Mesendoderm (in vitro differentiated cells): ENCODE measurements around the gene PARG. TPM values are rescaled to one million over a fixed set of nuclear protein-coding genes. Genes with fewer than 3 reads are reported as not detected.

Experiments
- DNase-seq: peaks from one replicate; pipeline ENCODE4 v3.0.0; 2013
- H2AK5ac ChIP-seq: 2 replicates; pipeline ENCODE4 v1.6.1; 2013; ENCODE audit warnings: low read length, inconsistent platforms
- H2BK120ac ChIP-seq: 2 replicates; pipeline ENCODE4 v1.6.1; 2013; ENCODE audit warnings: low read depth, mild to moderate bottlenecking, low read length, moderate library complexity, mixed read lengths
- H2BK15ac ChIP-seq: replicated peaks from 2 replicates; pipeline ENCODE4 v1.6.1; 2013; ENCODE audit warnings: low read depth, mild to moderate bottlenecking, moderate library complexity
- H2BK5ac ChIP-seq: 2 replicates; pipeline ENCODE4 v1.6.1; 2013; ENCODE audit warnings: low read length, inconsistent platforms
- H3K18ac ChIP-seq: 2 replicates; pipeline ENCODE4 v1.6.1; 2013; ENCODE audit warnings: mild to moderate bottlenecking, low read length, mixed read lengths
- H3K23ac ChIP-seq: one replicate; pipeline ENCODE4 v1.6.1; 2013; ENCODE audit warnings: low read length
- H3K27ac ChIP-seq: 2 replicates; pipeline ENCODE4 v1.5.1; 2013; ENCODE audit warnings: low read depth, mild to moderate bottlenecking, inconsistent platforms, low read length, moderate library complexity
- H3K27me3 ChIP-seq: 2 replicates; pipeline ENCODE4 v1.6.1; 2013; ENCODE audit warnings: low read length, control low read depth, mild to moderate bottlenecking, inconsistent platforms; ENCODE audit not compliant: insufficient read depth, poor library complexity
- H3K36me3 ChIP-seq: 2 replicates; pipeline ENCODE4 v1.6.1; 2013; ENCODE audit warnings: low read length, inconsistent platforms; ENCODE audit not compliant: control insufficient read depth, insufficient read depth
- H3K4ac ChIP-seq: one replicate; pipeline ENCODE4 v1.6.1; 2013; ENCODE audit warnings: low read depth, mild to moderate bottlenecking, low read length, moderate library complexity
- H3K4me1 ChIP-seq: 2 replicates; pipeline ENCODE4 v1.6.1; 2013; ENCODE audit warnings: low read depth, low read length, inconsistent platforms; ENCODE audit not compliant: control insufficient read depth
- H3K4me2 ChIP-seq: 2 replicates; pipeline ENCODE4 v1.6.1; 2013; ENCODE audit warnings: low read length
- H3K4me3 ChIP-seq: 2 replicates; pipeline ENCODE4 v1.5.1; 2013; ENCODE audit warnings: mild to moderate bottlenecking, low read length
- H3K56ac ChIP-seq: one replicate; pipeline ENCODE4 v1.6.1; 2013; ENCODE audit warnings: low read length
- H3K79me1 ChIP-seq: 2 replicates; pipeline ENCODE4 v1.6.1; 2013; ENCODE audit warnings: low read length, inconsistent platforms
- H3K79me2 ChIP-seq: 2 replicates; pipeline ENCODE4 v1.6.1; 2013; ENCODE audit warnings: mild to moderate bottlenecking, low read length; ENCODE audit not compliant: control insufficient read depth, insufficient read depth
- H3K9ac ChIP-seq: 2 replicates; pipeline ENCODE4 v1.6.1; 2013; ENCODE audit warnings: low read length, inconsistent platforms
- H4K5ac ChIP-seq: one replicate; pipeline ENCODE4 v1.6.1; 2013; ENCODE audit warnings: low read length
- H4K8ac ChIP-seq: one replicate; pipeline ENCODE4 v1.6.1; 2013; ENCODE audit warnings: low read depth, mild to moderate bottlenecking, control low read depth, low read length, moderate library complexity
- WGBS: extraction: QIAGEN DNeasy Blood & Tissue Kit; methylation state at CpG from one replicate; pipeline ENCODE4 v1.1.7; 2013; ENCODE audit warnings: low lambda C conversion rate, missing lambda C conversion rate; ENCODE audit not compliant: insufficient coverage; ENCODE audit errors: extremely low coverage; 5-methylcytosine and 5-hydroxymethylcytosine counted together
- small RNA-seq: library from polyadenylated mRNA; stranded (forward); fragments of <200 nt; extraction: miRNeasy Mini kit (QIAGEN cat#:217004); gene quantifications from one replicate; pipeline ENCODE3, GENCODE V24; 2013; ENCODE audit not compliant: insufficient read depth

PARG gene

GRCh38 chr10:49769692-49770091, 172.1 kb downstream of the PARG start:
- no peak overlapping the region for H3K4ac ChIP-seq
- H3K27ac ChIP-seq = no peak overlapping the region
- DNase-seq = no peak
- no peaks in the 10 kb centered on the region for H3K36me3 ChIP-seq
- H3K4me3 ChIP-seq = no peak overlapping the region
- no peak overlapping the region for H4K8ac ChIP-seq
- H3K79me1 ChIP-seq = no peaks in the 10 kb centered on the region
- H3K18ac ChIP-seq = no peak overlapping the region
- no CpG with 5 or more reads among the region's 8 CpGs for WGBS
- H2BK15ac ChIP-seq = no peak overlapping the region
- H4K5ac ChIP-seq = no peak overlapping the region
- H2AK5ac ChIP-seq = no peak overlapping the region
- H3K27me3 ChIP-seq = no peaks in the 10 kb centered on the region
- no peak overlapping the region for H2BK5ac ChIP-seq
- H3K4me2 ChIP-seq = no peak overlapping the region
- H3K9ac ChIP-seq = no peak overlapping the region
- H3K56ac ChIP-seq = no peak overlapping the region
- H3K23ac ChIP-seq = no peak overlapping the region
- H2BK120ac ChIP-seq = no peak overlapping the region
- H3K4me1 ChIP-seq = no peaks in the 10 kb centered on the region
- H3K79me2 ChIP-seq = no peaks in the 10 kb centered on the region

- no peak overlapping the region for H3K4me2 ChIP-seq
- H4K8ac ChIP-seq = no peak overlapping the region
- H3K79me2 ChIP-seq = no peaks in the 10 kb centered on the region
- no peak overlapping the region for H3K23ac ChIP-seq
- no peak overlapping the region for H3K27ac ChIP-seq
- H3K36me3 ChIP-seq = no peaks in the 10 kb centered on the region
- H2BK5ac ChIP-seq = no peak overlapping the region
- no peak overlapping the region for H3K18ac ChIP-seq
- no peak overlapping the region for H3K9ac ChIP-seq
- no peaks in the 10 kb centered on the region for H3K4me1 ChIP-seq
- peak overlapping the region; percentile 34 for H3K56ac ChIP-seq
- H3K79me1 ChIP-seq = no peaks in the 10 kb centered on the region
- WGBS = no CpG with 5 or more reads among the region's 45 CpGs
- no peak overlapping the region for H2AK5ac ChIP-seq
- peaks cover 2% of the 10 kb centered on the region for H3K27me3 ChIP-seq
- no peak overlapping the region for H3K4ac ChIP-seq
- no peak for DNase-seq
- no peak overlapping the region for H2BK120ac ChIP-seq
- H2BK15ac ChIP-seq = no peak overlapping the region
- H3K4me3 ChIP-seq = no peak overlapping the region
- H4K5ac ChIP-seq = no peak overlapping the region
Measured at GRCh38 chr10:49768731-49769130, 173.1 kb downstream of the PARG start.

GRCh38 chr10:49768329-49768728, 173.5 kb downstream of the PARG start:
- no peak overlapping the region for H3K4me3 ChIP-seq
- no peak overlapping the region for H2AK5ac ChIP-seq
- H3K27ac ChIP-seq = no peak overlapping the region
- H3K4ac ChIP-seq = no peak overlapping the region
- peaks cover 2% of the 10 kb centered on the region for H3K27me3 ChIP-seq
- peak overlapping the region; percentile 19 for H3K9ac ChIP-seq
- H2BK15ac ChIP-seq = no peak overlapping the region
- H4K5ac ChIP-seq = no peak overlapping the region
- peak overlapping the region; percentile 34 for H3K56ac ChIP-seq
- no peak overlapping the region for H4K8ac ChIP-seq
- no peaks in the 10 kb centered on the region for H3K79me1 ChIP-seq
- no peak for DNase-seq
- no peaks in the 10 kb centered on the region for H3K36me3 ChIP-seq
- H3K18ac ChIP-seq = no peak overlapping the region
- no CpG with 5 or more reads among the region's 38 CpGs for WGBS
- H3K79me2 ChIP-seq = no peaks in the 10 kb centered on the region
- no peak overlapping the region for H2BK5ac ChIP-seq
- no peaks in the 10 kb centered on the region for H3K4me1 ChIP-seq
- H3K23ac ChIP-seq = no peak overlapping the region
- H2BK120ac ChIP-seq = no peak overlapping the region
- no peak overlapping the region for H3K4me2 ChIP-seq

Small RNA genes within 50 kb of the gene (small RNA-seq; reads per million reads assigned to genes)
- not detected for gene RNA5SP317
- gene SNORA74C-2 = not detected
